Astrocyte (in vitro differentiated cells and primary cell): ENCODE results near the gene CCDC6. TPM values are rescaled to one million over a fixed set of nuclear protein-coding genes. Genes with fewer than 3 reads are reported as not detected.
"Not testable (repeated sequence)": the region's sequence is repeated elsewhere in the genome, so short reads cannot be mapped to it uniquely, and the experiment has no call there.

Experiments
- DNase-seq: peaks from one replicate; pipeline ENCODE4 v3.0.0-alpha.2; 2010; ENCODE audit warnings: low read depth
- FAIRE-seq: peaks from 2 replicates; lab custom pipeline; 2011; peaks lifted over from hg19 to GRCh38; lab: Jason Lieb, UNC
- H2AFZ ChIP-seq: 2 replicates; pipeline ENCODE4 v1.6.0; 2012; ENCODE audit warnings: low read depth, low read length, inconsistent platforms
- H3K27ac ChIP-seq: 2 replicates; pipeline ENCODE4 v1.5.1; 2011; ENCODE audit warnings: low read depth, low read length, inconsistent platforms
- H3K27me3 ChIP-seq: 2 replicates; pipeline ENCODE4 v1.6.0; 2011; ENCODE audit warnings: low read length, inconsistent platforms; ENCODE audit not compliant: insufficient read depth
- H3K36me3 ChIP-seq: 2 replicates; pipeline ENCODE4 v1.5.1; 2011; ENCODE audit warnings: low read length, inconsistent platforms; ENCODE audit not compliant: insufficient read depth
- H3K4me1 ChIP-seq: 2 replicates; pipeline ENCODE4 v1.5.1; 2011; ENCODE audit warnings: low read length, inconsistent platforms; ENCODE audit not compliant: insufficient read depth
- H3K4me2 ChIP-seq: 2 replicates; pipeline ENCODE4 v1.6.0; 2012; ENCODE audit warnings: low read length, inconsistent platforms
- H3K4me3 ChIP-seq: 2 replicates; pipeline ENCODE4 v1.5.1; 2011; ENCODE audit warnings: low read depth, mild to moderate bottlenecking, low read length, inconsistent platforms; ENCODE audit not compliant: insufficient read depth
- H3K79me2 ChIP-seq: 2 replicates; pipeline ENCODE4 v1.6.0; 2012; ENCODE audit warnings: mild to moderate bottlenecking, low read length, inconsistent platforms; ENCODE audit not compliant: insufficient read depth
- H3K9ac ChIP-seq: 2 replicates; pipeline ENCODE4 v1.6.0; 2012; ENCODE audit warnings: mild to moderate bottlenecking, low read length, inconsistent platforms
- H3K9me3 ChIP-seq: 2 replicates; pipeline ENCODE4 v1.5.1; 2012; ENCODE audit warnings: low read depth, mild to moderate bottlenecking, low read length, inconsistent platforms; ENCODE audit not compliant: insufficient read depth
- H4K20me1 ChIP-seq: 2 replicates; pipeline ENCODE4 v1.6.0; 2012; ENCODE audit warnings: low read length, inconsistent platforms; ENCODE audit not compliant: insufficient read depth
- H3K27ac Mint-ChIP-seq: one replicate; pipeline ENCODE4 v1.8.0; 2021; ENCODE audit warnings: mild to moderate bottlenecking, mixed read lengths; ENCODE audit not compliant: unreplicated experiment
- H3K27me3 Mint-ChIP-seq: one replicate; pipeline ENCODE4 v1.8.0; 2021; ENCODE audit warnings: low read depth, mixed read lengths; ENCODE audit not compliant: unreplicated experiment
- H3K36me3 Mint-ChIP-seq: one replicate; pipeline ENCODE4 v1.8.0; 2021; ENCODE audit warnings: low read depth, mixed read lengths; ENCODE audit not compliant: unreplicated experiment
- H3K4me1 Mint-ChIP-seq: one replicate; pipeline ENCODE4 v1.8.0; 2021; ENCODE audit warnings: low read depth, mixed read lengths; ENCODE audit not compliant: unreplicated experiment
- H3K4me3 Mint-ChIP-seq: one replicate; pipeline ENCODE4 v1.8.0; 2021; ENCODE audit warnings: mild to moderate bottlenecking, moderate library complexity, mixed read lengths; ENCODE audit not compliant: unreplicated experiment
- H3K9me3 Mint-ChIP-seq: one replicate; pipeline ENCODE4 v1.8.0; 2021; ENCODE audit warnings: mild to moderate bottlenecking, mixed read lengths; ENCODE audit not compliant: unreplicated experiment
- EZH2 ChIP-seq: IDR thresholded peaks from 2 replicates; pipeline ENCODE4 v1.6.1; 2012; ENCODE audit warnings: mild to moderate bottlenecking, low read length, inconsistent platforms; ENCODE audit not compliant: insufficient read depth
- total RNA-seq: library from RNA; stranded (reverse); gene quantifications from 2 replicates; pipeline ENCODE4 v1.2.1, GENCODE V29; 2021
- TF ChIP-seq, protein P1 (sequence below): IDR thresholded peaks from 2 replicates; pipeline ENCODE4 v1.5.1; 2011; ENCODE audit warnings: low read depth, mild to moderate bottlenecking, inconsistent platforms, low read length, moderate library complexity; ENCODE audit not compliant: insufficient read depth

CCDC6 gene
- total RNA-seq, 1 donor from 2014 or later: 69.4 TPM

DNA sequence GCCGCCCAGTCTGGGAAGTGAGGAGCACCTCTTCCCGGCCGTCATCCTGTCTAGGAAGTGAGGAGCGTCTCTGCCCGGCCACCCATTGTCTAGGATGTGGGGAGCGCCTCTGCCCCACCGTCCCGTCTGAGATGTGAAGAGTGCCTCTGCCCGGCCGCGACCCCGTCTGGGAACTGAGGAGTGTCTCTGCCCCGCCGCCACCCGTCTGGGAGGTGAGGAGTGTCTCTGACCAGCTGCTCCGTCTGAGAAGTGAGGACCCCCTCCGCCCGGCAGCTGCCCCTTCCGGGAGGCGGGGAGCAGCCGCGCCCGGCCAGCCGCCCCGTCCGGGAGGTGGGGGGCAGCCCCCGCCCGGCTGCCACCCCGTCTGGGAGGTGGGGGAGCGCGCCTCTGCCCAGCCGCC is 162.2 kb downstream of the CCDC6 start:
- not testable (repeated sequence) for DNase-seq, H4K20me1 ChIP-seq, FAIRE-seq, H3K36me3 ChIP-seq, H3K27me3 ChIP-seq, H3K27ac ChIP-seq, H3K4me1 ChIP-seq, H3K36me3 Mint-ChIP-seq, H3K4me2 ChIP-seq, H3K4me1 Mint-ChIP-seq, H3K27me3 Mint-ChIP-seq, H3K4me3 Mint-ChIP-seq, H3K9me3 ChIP-seq, H3K27ac Mint-ChIP-seq, H3K79me2 ChIP-seq, H2AFZ ChIP-seq, H3K4me3 ChIP-seq, H3K9me3 Mint-ChIP-seq, H3K9ac ChIP-seq

DNA sequence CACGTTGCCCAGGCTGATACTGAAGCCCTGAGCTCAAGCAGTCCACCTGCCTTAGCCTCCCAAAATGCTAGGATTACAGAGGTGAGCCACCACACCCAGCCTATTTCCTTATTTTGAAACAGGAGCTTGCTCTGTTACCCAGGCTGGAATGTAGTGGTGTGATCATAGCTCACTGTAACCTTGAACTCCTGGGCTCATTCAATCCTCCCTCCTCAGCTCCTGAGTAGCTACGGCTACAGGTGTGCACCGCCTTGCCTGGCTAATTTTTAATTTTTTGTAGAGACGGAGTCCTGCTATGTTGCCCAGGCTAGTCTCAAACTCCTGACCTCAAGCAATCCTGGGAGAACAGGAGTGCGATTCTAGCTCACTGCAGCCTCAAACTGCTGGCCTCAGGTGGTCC is 164.8 kb downstream of the CCDC6 start:
- H3K4me3 ChIP-seq: no peak overlapping the region
- no peaks in the 10 kb centered on the region for H3K27me3 ChIP-seq
- H3K4me3 Mint-ChIP-seq: no peak overlapping the region
- no peak overlapping the region for H3K9ac ChIP-seq
- no peaks in the 10 kb centered on the region for H3K9me3 ChIP-seq
- H3K79me2 ChIP-seq: no peaks in the 10 kb centered on the region
- H2AFZ ChIP-seq: no peak overlapping the region
- H3K27ac ChIP-seq: no peak overlapping the region
- no peak for DNase-seq
- FAIRE-seq: no peak
- H4K20me1 ChIP-seq: no peaks in the 10 kb centered on the region
- H3K9me3 Mint-ChIP-seq: peaks cover 2% of the 10 kb centered on the region
- H3K4me2 ChIP-seq: no peak overlapping the region
- H3K27me3 Mint-ChIP-seq: no peaks in the 10 kb centered on the region
- no peaks in the 10 kb centered on the region for H3K4me1 Mint-ChIP-seq
- H3K27ac Mint-ChIP-seq: no peak overlapping the region
- no peaks in the 10 kb centered on the region for H3K36me3 ChIP-seq
- no peak for TF ChIP-seq EZH2
- TF ChIP-seq, protein P1, sequence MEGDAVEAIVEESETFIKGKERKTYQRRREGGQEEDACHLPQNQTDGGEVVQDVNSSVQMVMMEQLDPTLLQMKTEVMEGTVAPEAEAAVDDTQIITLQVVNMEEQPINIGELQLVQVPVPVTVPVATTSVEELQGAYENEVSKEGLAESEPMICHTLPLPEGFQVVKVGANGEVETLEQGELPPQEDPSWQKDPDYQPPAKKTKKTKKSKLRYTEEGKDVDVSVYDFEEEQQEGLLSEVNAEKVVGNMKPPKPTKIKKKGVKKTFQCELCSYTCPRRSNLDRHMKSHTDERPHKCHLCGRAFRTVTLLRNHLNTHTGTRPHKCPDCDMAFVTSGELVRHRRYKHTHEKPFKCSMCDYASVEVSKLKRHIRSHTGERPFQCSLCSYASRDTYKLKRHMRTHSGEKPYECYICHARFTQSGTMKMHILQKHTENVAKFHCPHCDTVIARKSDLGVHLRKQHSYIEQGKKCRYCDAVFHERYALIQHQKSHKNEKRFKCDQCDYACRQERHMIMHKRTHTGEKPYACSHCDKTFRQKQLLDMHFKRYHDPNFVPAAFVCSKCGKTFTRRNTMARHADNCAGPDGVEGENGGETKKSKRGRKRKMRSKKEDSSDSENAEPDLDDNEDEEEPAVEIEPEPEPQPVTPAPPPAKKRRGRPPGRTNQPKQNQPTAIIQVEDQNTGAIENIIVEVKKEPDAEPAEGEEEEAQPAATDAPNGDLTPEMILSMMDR: no peak
- no peaks in the 10 kb centered on the region for H3K36me3 Mint-ChIP-seq
- H3K4me1 ChIP-seq: no peaks in the 10 kb centered on the region

- no peak overlapping the region for H3K27ac Mint-ChIP-seq
Observed at GRCh38 chr10:59741048-59741447, 165.3 kb downstream of the CCDC6 start.

More at GRCh38 chr10:59741048-59741447, 165.3 kb downstream of the CCDC6 start:
- Mint-ChIP-seq H3K4me1 (no peaks in the 10 kb centered on the region), H3K36me3 (no peaks in the 10 kb centered on the region), H3K9me3 (peaks cover 2% of the 10 kb centered on the region), H3K27me3 (no peaks in the 10 kb centered on the region), H3K4me3 (no peak overlapping the region)
- Histone ChIP-seq H4K20me1 (no peaks in the 10 kb centered on the region), H3K9me3 (no peaks in the 10 kb centered on the region), H3K9ac (no peak overlapping the region), H3K36me3 (no peaks in the 10 kb centered on the region), H3K79me2 (no peaks in the 10 kb centered on the region), H2AFZ (no peak overlapping the region), H3K4me1 (no peaks in the 10 kb centered on the region), H3K27me3 (no peaks in the 10 kb centered on the region), H3K4me2 (no peak overlapping the region), H3K27ac (no peak overlapping the region), H3K4me3 (no peak overlapping the region)
- DNase-seq (no peak), FAIRE-seq (no peak)
- TF ChIP-seq, protein P1: no peak
- TF ChIP-seq EZH2: no peak

Other genes with a start within 250 kb of the CCDC6 start
- gene SLC16A9, start 196.7 kb downstream of the CCDC6 start, total RNA-seq: 3.4 and 4.4 TPM in 2 replicates
- gene MRLN, start 153.1 kb downstream of the CCDC6 start, total RNA-seq: not detected in 2 replicates